Activated naive CD8-positive, alpha-beta T cell treated with anti-CD3 and anti-CD28 coated beads, Interleukin-2, amount 50 U/mL, for 16 hours (primary cell): ENCODE results near the gene GUCY2C.

Experiments
- DNase-seq: peaks from one replicate; pipeline ENCODE4 v3.0.0-alpha.2; 2020; ENCODE audit warnings: low read depth, low spot score

The GUCY2C gene

DNA sequence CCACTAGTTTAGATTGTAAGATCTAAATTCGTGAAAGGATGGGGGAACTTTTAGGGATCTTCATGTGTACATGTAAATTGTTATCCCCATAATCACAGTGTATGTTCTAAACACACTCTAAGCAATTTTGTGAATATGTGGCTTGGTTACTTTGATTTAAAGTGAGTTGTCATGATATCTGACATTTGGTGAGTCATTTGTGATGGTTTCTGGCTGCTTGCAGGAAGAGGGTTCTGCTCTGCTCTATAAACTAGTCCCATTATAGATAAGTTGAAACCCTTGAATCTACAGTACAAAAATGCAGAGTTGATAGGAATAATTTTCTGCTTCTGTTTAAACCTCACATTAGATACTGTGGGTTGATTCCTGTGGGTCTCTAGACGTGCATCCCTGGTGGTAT, 14.8 kb downstream of the GUCY2C start:
- DNase-seq = no peak

GRCh38 chr12:14681190-14681589, 15.2 kb downstream of the GUCY2C start:
- DNase-seq = no peak

DNA sequence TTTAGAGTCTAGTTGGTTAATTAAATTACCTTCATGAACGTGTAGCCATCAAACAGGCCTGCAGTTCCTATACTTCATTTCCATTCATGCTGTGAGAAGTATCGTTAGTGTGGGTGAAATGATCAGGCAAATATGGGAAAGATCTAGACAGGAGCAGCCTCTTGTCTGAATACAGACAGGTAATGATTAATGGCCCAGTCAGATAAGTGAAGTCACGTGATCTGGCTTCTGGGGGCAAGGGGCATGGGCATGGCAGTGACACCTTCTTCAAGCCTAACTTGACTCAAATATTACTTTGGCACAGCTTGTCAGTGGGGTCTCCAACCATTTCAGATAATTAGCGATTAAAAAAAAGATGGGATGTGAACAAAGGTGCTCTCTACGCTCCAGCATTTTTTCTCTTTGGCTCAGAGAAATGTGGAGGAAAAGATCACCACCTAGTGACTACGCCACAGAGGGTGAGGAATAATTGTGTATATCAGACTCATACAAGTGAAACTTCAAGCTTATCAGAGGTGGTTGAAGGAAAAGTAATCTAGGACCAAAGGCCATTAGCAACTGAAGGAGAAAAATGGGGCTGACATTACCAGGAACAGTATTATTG, 17.8 kb downstream of the GUCY2C start:
- DNase-seq = no peak

DNA sequence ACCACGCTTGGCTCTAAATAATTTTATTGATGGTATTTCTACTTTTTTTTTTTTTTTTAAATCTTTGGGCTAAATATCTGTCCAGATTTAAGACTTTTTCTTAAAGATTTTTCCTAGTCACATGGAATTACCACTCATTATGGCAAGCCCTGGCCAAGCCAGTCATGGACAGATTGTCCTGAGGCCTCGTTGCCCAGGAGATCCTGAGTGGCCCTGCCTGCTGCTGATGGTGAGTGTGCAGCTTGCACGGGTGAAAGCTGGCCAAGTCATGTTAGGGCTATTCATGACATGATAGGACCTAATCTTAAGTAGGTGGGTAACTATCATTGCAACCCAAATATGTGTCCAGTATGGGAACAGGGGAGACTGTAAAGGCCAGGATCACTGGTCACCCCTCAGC, 27.8 kb downstream of the GUCY2C start:
- no peak for DNase-seq

GRCh38 chr12:14665354-14666348, 30.7 kb downstream of the GUCY2C start:
- no peak for DNase-seq

GRCh38 chr12:14664434-14665023, 31.9 kb downstream of the GUCY2C start:
- DNase-seq = no peak

DNA sequence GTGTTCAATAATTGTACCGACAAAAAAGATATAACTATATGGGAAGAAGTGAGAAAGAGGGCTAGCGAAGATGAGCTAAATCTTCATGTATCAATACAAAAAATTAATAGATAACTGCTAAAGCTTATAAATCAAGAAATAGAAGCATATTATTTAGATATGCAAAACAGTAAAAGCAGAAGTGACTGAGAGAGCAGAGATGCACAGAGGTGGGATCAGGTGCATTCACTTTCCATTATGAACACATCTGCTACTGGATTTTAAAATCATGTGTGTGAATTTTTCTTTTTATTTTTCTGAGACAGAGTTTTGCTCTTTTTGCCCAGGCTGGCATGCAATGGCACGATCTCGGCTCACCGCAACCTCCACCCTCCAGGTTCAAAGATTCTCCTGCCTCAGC, 33.4 kb downstream of the GUCY2C start:
- DNase-seq = no peak

DNA sequence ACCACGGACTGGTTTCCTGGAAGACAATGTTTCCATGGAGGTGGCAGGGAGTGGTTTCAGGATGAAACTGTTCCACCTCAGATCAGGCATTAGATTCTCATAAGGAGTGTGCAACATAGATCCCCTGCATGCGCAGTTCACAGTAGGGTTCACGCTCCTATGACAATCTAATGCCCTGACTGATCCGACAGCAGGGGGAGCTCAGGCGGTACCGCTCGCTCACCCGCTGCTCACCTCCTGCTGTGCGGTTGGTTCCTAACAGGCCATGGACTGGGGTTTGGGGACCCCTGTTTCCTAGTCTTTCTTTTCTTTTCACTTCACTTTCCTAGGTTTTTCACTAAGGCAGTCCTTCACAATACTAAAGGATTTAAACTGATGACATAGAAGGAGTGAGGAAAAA, 39.6 kb downstream of the GUCY2C start:
- DNase-seq = no peak

- no peak for DNase-seq
Observed at GRCh38 chr12:14655284-14655683, 41.1 kb downstream of the GUCY2C start.

DNA sequence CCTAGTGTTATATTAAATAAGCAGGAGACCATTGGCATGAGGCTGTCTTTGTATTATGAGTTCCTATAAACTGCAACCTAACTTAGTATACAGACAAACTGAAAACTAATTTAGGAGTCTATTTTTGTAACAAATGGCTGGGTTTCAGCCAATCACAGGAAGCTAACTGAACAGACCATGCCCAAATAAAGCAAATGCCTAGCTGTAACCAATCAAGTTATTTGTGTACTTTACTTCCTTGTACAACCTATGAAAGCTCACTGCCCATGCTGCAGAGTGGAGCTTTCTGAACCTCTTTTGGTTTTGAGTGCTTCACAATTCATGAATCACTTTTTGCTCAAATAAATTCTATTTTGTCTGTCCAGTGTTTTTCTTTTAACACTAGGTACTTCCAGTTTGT, 41.6 kb downstream of the GUCY2C start:
- no peak for DNase-seq

- no peak for DNase-seq
Observed at GRCh38 chr12:14654416-14654815, 42.0 kb downstream of the GUCY2C start.

- DNase-seq = no peak
Observed at GRCh38 chr12:14652483-14652882, 43.9 kb downstream of the GUCY2C start.

GRCh38 chr12:14651371-14651770, 45.0 kb downstream of the GUCY2C start:
- DNase-seq = no peak

DNA sequence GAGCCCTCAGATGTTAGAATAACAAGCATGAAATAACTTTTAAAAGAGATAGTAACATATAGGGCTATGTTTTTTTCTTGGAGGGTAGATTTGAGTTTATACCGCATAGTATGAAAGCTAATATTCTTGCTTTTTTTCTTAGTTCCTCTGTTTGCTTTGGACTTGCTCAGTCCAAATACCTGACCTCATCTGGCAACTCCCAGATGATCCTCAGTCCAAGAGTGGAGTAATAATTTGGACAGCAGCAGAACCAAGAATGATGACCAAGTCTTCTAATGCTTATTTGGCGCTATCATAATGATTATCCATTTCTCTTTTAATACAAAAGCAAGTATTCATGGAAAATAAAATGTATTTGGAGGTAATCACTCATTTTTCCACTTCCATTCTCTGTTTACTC, 45.6 kb downstream of the GUCY2C start:
- DNase-seq = no peak

DNA sequence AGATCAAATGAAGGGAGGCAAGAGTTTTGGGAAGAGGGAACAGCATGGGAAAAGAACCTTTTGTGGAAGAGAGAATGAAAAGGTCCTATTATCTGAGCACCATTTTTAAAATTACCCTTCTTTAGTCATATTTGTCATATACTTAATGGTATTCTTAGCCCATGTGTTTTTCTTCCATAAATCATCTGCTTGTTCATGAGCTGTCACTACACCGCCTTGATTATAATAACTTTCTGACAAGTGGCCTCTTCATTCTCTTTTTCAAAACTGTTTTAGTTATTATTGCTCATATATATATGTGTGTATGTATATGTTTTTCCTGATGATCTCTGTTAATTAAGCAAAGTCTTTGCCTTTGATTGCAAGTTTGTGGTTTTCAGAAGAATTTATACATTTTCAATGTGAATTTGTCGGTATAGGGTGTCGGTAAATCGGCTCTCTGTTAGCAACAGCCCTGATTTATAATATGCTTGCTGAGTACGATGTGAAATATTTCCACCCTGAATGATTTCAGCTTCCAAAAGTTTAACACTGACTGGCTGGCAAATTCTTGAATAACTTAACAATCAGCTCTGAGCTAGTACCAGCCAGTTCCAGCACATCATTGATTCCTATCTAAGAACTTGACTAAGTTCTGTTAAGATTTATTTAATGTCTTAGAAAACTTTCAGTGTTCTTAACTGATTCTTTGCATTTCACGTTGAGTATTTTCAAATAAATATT, 49.2 kb downstream of the GUCY2C start:
- no peak for DNase-seq

- no peak for DNase-seq
Observed at GRCh38 chr12:14643251-14643650, 53.1 kb downstream of the GUCY2C start.

GRCh38 chr12:14638066-14638465, 58.3 kb downstream of the GUCY2C start:
- DNase-seq = no peak

DNA sequence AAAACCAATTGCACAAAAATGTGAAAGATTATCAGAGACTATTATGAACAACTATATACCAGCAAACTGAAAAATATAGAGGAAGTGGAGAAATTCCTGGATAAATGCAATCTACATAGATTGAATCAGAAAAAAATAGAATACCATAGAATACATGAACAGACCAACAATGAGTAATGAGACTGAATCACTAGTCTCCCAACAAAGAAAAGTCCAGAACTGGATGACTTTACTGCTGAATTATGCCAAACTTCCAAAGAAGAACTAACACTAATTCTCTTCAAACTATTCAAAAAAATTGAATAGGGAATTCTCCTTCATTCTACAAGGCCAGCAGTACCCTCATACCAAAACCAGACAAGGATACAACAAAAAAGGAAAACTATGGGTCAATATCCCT, 60.6 kb downstream of the GUCY2C start:
- DNase-seq = no peak

DNA sequence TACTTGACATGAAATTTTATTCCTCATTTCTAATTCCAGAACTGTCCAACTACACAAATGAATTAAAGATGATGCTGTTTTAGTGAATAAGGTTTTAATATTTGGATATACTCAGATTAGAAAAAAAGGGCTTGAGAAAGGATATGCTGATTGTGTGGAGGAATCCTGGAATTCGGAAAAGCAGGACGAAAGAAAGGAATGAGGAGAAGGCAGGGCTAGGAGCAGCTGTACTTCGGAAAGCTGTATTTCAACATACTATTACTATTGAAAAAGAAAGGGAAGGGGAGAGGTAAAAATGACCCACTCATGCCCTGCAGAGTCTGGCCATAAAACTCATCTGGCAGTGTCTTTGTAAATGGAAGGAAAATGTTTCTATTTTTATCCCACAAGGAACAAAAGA, 65.6 kb downstream of the GUCY2C start:
- no peak for DNase-seq

DNA sequence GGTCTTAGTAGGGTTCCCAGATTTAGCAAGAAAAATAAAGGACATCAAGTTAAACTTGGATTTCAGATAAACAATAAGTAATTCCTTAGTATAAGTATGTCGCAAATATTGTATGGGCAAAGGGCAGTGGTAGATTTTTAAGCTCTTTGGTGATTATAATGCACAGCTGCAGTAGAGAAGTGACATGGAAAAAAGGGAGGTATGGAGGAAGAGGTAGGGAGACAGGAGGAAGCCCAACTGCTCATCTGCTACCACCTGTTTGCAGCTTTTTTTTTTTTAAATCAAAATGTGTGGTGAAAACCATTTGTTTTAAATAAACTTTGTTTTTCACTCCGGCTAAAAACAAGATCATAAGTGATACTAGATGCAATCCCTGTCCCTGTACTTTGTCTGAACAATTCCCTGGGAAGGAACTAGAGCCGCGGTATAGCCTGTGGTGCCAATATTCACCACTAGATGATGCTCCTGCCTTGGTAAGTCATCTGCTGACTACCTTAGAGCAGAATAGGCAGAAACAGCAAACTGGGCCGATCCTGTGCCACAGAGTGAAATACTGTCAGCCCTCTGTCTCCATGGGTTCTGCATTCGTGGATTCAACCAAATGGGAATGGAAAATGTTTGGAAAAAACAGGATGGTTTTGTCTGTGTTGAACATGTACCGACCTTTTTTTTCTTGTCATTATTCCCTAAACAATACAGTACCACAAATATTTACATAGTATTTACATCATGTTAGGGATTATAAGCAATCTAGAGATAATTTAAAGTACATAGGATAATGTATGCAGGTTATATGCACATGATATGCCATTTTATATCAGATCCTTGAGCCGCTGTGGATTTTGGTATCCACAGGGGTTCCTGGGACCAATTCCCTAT, 66.3 kb downstream of the GUCY2C start:
- no peak for DNase-seq

DNA sequence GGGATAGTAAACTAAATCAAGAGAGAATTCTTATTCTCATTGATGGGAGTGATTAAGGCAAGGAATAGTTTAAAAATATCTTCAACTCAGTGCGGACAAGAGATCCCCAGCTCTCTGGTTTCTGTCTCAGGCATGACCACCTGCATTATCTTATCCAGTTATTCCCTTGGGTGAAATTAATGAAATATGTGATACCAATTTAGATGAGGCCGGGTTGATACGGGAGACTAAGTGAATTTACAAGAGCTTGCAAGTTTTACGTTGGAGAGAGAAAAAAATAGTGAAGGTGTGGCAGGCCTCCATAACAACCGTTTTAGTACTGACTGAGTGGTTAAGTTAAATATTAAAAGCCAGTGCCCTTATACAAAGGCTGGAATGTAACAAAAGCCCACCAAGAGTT, 67.6 kb downstream of the GUCY2C start:
- DNase-seq = no peak
